ENCODE results near the gene ABLIM1.

The ABLIM1 gene

DNA sequence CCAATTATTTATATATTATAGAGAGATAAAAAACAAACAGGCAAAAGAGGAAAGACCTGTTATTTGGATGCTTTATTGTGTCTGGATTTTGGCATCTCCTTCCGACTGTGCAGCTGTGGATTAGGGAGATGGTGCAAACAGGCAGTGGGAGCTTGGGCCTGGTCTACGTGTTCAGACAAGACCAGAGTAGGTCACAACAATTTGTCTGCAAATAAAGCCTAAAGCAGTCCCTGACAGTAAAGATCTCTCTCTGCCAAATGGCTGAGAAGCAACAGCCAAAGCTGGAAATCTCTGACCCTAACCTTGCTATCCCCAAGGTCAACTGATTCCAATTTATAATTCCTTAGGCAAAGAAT is 82.0 kb downstream of the ABLIM1 start:
- DNase-seq = no peak

DNA sequence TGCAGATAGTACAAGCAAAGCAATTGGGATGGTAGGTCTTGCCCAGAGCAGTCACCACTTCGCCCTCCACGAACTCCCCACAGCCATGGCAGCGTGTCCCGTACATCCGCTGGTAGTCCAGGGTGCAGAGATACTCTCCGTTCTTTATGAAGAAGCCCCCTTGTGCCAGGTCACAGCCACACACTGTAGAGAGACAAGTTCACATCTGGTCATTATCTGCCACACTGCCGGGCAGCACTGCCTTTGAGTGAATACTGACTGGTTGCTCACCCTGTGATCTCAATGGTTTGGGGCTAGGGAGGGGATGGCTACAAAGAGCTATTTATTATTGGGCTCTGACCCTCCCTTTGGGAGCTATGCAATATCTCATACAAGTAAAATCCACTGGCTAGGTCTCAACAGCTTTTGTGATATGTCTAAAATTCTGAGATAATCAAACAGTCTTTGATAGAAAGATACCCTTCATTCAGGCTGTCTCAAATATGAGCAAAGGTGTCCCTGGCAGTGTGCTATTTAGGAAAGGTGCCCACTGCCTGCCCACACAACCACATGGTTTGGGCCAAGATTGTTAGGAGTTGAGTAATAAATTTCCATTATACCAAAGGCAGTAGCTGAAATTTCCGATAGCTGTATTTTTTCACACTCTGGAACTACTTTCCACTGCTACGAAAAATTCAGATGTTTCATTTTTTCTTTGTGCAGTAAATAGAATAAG is 82.5 kb downstream of the ABLIM1 start:
- DNase-seq = no peak

DNA sequence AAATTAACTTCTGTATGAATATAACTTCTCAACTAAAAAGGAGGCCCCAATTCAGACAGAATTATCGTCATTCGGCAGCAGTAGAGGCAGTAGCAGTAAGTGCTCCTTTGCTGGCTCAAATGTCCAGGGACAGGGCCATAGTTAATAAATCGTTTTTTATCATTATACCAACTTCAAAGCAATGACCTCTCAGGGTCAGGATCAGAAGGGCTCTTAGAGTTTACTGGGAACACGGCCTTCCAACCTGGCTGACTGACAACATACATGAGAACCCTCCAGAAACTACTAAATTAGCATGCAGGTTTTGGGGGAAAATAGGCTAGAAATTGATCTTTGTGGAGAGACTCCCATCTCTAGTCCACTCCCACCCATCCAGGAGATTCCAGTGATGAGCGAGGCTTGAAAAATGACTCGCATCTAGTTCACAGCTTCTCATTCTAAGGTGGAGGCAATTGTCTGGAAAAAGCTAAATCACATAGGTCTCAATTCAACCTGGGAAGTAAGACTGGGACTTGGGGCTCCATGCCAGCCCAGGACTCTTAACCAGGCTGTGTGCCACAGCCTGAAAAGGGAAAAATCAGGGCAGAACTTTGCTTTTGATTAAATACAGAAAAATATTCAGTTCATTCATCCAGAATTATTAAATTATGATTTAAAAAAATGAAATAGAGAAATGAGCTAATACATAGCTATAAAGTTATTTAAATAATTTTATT is 84.6 kb downstream of the ABLIM1 start:
- DNase-seq = no peak

DNA sequence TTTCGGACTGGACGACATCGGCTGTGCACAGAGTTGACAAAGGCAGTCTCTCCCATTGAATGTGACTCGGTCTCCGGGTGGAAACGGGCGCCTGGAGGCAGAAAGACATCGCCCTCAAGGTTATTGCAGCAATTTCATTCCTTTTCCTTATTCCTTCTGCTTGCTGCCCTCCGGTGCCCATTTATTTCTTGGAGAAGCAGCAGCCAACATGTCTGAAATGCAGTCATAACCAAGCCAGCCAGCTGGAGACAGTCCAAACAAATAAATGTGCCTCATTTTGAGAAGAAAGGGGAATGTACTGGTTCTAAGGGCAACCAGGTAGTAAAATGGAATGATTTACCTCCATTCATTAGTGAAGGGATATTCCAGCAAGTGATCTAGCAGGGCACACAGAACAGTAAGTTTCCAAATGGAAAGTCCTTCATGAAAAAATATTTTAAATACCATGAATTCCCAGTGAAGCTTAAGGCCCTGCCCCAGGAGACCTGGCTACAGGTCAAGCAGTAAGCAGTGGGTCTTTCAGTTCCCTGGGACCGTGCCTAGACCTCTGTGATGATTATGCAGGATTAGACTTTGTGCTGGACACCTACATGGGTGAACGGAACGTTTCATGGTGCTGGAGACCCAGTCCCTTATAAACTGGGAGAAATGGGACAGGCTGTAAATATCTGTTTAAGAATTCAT is 86.6 kb downstream of the ABLIM1 start:
- DNase-seq = no peak

DNA sequence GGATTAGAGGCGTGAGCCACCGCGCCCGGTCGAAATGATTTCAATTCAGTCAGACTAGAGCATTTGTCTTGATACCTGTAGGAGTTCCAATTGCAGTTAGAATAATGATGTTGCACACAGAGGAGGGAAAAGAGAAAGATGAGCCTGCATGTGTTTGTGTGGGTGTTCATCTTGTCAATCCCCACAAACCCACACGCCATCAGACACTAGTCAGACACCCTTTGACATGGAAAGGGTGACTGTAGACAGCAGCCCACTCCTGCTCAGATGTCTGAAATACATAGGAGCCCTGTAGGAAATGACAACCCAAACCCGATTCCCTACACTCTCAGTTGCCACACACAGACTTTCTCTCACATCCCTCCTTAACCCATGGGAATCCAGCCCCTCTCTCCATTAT is 92.0 kb downstream of the ABLIM1 start:
- DNase-seq = no peak

DNA sequence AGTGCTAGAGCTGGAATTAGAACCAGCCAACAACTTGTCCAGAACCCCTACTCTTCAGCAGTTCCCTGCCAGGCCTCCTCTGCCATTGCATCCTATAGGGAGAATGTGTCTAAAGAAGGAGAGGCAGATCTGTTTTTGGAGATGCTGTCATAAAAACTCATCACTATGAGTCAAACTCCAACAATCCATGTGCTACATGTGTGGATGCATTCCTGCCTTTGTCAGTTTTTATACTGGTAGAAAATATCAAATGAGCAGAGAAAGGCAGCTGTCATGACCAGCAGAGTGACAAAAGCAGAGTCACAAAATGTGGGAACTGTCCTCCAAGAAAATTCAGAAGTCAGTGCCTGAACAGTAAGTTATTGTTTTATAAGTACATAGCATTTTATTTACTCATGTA is 93.0 kb downstream of the ABLIM1 start:
- DNase-seq = peak; percentile 81

DNA sequence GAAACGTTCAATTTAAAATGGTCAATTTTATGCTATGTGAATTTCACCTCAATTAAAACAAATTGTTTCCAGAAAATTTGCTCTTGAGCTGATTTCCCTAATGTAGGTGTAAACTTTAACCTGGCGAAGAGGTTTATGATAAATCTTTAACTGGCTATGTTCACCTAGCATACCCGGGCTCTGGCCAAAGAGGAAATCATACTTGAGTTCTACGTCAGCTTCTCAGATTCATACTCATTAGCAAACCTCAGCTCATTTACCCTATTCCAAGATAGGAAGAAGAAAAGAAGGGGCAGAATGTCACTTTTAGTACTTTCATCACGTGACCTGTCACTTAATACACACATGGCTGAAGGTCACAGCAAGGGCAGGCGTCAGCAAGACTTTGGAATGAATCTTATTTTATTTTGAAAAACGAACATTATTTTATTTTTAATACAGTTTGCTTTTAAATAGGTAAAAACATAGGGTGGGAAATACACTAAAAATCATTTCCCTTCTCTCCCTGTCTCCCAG is 97.0 kb downstream of the ABLIM1 start:
- DNase-seq = no peak

DNA sequence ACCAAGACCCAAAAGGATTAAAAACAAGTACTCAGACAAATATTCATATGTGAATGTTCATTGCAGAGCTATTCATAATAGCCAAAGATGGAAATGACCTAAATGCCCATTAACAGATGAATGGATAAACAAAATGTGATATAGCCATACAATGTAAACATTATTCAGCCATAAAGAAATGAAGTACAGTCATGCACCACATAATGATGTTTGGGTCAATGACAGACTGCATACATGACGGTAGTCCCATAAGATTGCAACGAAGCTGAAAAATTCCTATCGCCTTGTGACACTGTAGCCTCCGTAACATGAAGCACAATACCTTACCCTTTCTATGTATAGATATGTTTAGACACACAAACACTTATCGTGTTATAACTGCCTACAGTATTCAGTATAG is 97.9 kb downstream of the ABLIM1 start:
- DNase-seq = no peak

DNA sequence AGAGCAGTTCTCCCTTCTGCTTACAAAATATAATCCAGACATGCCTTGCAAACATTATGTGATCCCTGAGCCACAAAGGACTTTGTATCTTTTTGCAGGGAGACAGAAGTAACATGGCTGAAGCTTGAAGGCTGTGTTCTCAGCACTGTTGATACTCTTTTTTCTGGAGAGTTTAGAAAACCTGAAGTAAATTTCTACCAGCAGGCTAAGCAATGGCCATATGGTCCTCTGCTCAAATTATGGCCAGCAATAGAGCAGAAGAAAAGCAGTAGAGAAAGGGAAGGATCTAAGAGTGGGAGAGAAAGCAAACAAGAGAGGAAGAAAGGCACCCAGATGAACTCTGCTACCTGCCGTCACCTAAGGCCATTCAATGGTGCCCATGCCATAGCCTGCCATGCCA is 98.4 kb downstream of the ABLIM1 start:
- no peak for DNase-seq

DNA sequence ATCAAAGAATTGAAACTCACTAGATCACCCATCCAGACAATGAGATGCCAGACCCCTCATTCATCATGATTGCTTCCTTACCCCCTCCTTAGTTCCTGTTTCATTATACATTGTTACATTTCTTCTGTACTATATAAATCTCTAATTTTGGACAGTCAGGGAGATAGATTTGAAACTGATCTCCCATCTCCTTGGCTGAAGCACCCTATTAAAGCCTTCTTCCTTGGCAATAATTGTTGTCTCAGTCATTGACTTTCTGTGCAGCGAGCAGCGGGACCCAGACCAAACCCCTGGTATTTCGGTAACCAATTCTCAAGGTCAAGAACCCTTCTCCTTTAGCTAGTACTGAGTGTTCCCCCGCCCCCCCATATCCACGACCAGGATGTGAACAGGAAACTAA is 100.2 kb downstream of the ABLIM1 start:
- DNase-seq = no peak

DNA sequence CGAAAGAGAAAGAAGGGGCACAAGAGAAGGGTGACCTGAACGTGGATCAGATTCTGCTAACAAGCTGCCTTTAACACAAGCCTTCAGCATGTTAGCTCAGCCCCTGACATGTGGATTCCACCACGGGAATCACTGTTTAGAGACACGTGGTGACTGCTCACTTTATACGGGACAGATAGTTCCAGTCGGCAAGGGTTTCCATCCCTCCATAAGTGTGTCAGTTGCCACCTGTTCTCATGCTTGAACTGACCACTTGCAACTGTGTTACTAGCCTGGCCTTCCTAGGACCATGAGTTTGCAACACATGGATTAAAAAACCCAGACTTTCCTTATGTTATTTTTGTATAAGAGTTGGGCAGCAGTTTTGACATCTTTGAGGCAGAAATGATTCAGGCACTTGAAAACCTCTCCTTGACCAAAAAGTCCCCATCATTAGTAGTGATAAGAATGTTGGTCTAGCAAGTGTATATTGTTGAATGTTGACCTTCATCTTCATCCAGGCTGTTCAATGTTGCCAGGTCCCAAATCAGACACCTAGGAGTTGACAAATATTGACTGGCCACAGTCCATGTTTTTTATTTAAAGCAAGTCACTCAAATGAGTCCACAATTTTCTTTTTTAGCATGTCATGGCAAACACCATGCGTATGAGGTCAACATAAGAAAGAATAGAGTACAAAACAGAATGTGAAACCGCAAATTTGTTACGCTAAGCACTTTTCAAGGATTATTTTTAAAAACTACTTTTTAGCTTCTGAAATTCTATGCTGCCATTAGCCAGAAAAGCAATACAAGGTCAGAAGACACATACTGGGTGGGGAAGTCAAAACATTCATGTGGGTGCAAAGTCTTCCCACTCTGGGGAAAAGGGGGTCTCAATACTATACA is 101.6 kb downstream of the ABLIM1 start:
- DNase-seq = no peak

DNA sequence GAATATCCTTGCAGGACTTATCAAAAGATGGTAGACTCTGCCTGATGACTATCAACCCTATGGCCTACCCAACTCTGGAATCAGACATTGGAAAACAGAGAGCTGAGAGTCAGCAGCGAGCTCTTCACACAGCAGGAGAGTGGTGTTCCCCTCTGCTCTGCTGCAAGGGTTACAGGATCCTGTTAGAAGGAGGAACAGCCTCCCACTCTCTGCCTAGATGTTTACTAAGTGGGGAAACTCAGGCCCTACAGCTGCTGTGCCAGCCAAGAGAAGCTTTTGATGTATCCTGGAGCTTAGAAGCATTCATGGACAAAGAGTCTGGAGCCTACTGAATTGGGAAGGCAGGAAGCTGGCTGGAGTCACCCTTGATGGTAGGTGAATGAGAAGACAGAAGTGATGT is 104.6 kb downstream of the ABLIM1 start:
- no peak for DNase-seq

DNA sequence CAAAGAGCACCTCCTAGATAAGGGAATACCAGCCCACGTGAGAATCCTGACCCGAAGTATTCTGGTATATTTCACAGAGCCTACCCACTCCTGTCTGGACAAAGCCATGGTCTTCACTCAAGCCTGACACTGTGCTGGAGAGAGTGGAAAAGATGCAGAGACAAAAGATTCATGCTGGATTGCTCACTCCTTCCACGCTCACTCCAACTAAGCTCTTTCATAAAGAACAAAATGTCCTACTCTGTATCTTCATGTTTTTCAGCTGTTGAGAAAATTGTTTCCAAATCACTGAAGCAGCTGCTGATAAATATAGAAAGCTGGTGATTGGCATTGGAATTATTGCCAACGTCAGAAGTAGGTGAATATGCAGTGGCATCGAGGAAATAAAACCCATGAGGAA is 106.0 kb downstream of the ABLIM1 start:
- DNase-seq = no peak

DNA sequence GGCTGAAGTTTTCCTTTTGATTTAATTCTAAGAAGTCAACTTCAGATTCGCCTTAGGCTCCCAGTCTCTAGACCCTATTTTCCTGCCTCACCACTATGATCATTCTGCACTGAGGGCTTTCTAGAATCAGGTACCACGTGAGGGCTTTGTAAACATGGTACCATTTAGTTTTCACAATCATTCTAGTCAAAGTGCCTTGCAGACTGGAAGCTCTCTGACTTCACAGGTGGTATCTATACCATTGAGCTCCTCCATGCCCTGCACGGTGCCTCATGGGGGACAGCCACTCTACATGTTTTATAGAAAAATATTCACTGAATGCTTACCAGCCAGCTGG is 106.5 kb downstream of the ABLIM1 start:
- no peak for DNase-seq

DNA sequence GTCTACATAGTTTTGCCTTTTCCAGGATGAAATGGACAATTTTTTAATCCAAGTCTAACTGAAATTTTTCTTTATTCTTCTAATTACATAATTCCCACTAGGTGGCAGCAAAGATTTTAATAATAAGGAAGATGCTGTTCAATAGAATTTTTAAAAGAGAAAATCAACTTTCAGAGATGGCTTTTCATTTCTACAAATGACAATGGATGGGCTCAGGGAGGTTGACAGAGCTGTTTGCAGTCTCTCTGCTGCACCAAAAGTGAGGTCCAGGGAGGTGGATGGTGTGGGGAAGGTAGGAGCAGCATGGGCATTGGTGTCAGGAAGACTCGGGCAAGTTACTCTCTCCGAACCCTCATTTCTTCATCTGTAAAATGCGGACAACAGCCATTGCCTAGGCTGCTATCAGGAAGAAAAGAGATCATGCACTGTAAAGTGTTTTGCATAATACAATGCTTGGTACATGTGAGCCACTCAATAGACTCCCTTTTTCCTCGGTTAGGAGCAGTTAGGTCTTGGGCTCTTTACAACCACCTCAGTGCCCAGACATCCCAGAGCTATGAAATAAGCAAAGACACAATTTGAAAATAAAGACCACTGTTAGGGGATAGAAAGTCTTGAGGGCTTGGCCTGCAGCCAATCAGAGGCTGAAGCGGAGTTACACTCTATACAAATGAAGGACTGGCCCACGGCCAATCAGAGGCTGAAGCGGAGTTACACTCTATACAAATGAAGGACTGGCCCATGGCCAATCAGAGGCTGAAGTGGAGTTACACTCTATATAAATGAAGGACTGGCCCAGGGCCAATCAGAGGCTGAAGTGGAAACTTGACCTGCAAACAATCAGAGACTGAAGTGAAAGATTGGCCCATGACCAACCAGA is 107.1 kb downstream of the ABLIM1 start:
- DNase-seq = peak; percentile 38

DNA sequence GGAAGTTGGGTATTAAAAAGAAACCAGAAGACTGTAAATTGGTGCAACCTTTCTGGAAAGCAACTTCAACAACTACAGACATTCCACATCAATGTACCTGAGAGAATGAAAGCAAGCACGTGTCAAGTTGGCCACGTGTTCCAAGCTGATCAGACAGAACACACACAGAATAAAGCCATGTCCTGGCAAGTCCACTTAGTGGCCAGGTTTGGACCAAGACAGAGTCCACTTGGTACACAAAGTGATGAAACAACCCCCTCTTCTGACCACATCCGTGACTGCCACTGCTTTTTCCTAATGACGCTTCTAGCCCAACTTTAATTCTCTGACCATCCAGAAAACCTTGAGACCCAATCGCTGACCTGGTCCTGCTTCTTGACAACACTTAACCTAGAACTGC is 109.4 kb downstream of the ABLIM1 start:
- peak; percentile 31 for DNase-seq

DNA sequence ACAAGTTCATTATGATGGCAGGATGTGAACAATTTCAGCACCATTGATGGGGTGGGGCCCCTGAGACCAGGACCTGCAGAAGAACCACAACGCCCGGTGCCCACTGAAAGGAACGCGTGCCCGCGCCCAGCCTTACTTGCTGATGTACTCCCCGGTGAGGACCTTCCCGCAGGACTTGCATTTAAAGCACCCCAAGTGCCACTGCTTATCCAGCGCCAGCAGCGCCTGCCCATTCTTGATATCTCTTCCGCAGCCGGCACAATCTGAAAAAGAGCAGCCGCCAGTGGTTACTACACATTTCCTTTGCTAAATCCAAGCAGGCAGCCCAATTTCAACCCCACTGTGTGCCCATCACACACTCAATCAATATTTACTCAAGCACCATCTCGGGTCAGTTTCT is 110.6 kb downstream of the ABLIM1 start:
- DNase-seq = no peak

DNA sequence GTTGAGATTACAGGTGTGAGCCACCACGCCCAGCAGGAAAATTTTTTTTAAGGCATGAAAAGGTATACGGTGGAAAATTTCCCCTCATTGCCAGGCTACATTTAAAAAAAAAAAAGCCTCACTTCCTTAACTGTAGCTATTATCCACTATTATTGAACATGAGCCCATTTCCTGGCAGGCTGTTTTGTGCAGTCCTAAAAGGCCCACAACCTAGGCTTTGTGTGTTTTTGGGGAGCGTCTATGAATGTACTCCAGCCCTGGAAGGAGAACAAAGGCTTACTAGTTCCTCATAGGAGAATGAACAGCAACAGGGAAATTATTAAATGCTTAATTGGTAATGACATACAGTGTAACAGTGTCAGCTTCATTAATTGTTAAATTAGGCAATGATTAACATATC is 111.0 kb downstream of the ABLIM1 start:
- no peak for DNase-seq

DNA sequence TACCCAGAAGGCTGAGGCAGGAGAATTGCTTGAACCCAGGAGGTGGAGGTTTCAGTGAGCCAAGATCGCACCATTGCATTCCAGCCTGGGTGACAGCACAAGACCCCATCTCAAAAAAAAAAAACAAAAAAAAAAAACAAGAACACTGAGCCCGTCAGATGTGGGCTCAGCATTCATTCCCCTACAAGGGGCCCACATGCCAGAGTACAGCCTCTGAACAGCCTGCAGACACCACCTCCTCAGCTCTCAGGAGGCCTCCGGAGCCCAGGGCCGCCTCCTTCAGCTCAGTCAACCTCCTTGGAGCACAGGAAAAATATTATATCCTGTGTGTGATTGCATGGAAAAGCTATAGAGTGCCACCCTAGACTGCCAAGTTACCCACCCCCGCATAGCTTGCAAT is 112.3 kb downstream of the ABLIM1 start:
- no peak for DNase-seq

DNA sequence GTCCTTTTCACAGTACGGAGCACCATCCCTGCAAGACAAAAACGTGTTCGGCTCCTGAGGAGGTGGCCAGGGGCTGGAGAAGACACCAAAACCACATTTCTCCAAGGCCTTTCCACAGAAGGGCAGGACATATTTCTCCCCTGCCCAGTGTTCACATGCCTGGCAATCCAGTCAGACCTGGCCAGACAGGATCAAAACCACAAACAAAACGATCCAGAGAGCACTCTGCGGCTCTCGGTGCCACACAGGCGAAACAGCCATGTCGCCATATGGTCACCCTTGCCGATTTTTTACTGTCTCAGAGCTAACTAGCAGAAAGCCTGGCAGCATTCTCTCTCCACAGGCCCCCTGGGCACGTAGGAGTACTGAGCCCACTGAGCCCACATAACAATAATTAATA is 113.0 kb downstream of the ABLIM1 start:
- no peak for DNase-seq

DNA sequence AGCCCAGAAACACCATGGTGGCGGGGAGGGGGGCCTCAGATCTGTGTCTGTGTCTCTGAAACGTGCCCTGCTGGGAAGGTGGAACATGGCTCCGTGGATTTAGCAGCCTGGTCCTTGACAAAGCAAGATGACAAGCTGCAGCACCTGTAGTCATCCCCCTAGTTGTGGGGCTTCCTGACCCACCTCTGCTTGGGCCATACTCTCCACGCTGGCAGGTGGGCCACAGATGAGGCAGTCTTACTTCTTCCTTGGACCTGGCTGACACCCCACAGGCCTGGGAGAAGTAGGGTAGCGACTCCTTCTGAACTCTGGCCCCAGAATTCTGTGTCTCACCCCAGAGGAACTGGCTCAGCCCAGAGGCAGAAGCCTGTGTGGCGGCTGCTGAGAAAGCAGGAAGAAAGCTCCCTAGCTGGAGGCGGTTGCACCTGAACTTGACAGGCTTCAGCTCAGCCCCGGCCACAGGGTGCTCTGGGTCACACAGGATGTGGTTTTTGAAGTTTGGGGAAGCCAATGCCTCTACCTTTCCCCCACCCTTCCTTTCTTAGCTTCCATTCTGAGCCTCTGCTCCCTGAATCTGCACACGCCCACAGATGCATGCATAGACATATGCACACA is 113.9 kb downstream of the ABLIM1 start:
- no peak for DNase-seq
